ENCODE data around the gene ZNF775. TPM values are rescaled to one million over a fixed set of nuclear protein-coding genes. Genes with fewer than 3 reads are reported as not detected.

The ZNF775 gene
- polyA plus RNA-seq, 4 donors, result 4.6 to 11.7 (median 8.7) TPM

DNA sequence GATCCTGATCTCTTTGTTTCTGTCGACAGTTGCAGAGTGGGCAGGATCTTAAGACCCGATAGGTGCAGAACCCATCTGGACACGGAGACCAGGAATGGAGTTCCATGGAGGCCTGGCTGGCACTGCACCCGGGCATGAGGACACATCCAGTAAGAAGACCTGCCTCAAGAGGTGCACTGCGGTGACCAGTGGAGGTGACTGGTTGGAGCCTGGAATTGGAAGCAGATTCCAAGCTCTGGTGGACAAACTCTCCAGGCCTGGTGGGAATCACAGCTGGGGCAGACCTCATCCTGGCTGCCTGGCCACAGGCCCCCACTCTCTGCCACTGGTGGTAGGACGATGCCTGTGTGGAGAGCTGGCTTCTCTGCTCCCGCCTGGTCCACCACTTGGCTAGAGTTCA, 31.0 kb downstream of the ZNF775 start:
- no peak for DNase-seq (ENCODE audit: low read depth in 4 of 4, low spot score in 2 of 4)

DNA sequence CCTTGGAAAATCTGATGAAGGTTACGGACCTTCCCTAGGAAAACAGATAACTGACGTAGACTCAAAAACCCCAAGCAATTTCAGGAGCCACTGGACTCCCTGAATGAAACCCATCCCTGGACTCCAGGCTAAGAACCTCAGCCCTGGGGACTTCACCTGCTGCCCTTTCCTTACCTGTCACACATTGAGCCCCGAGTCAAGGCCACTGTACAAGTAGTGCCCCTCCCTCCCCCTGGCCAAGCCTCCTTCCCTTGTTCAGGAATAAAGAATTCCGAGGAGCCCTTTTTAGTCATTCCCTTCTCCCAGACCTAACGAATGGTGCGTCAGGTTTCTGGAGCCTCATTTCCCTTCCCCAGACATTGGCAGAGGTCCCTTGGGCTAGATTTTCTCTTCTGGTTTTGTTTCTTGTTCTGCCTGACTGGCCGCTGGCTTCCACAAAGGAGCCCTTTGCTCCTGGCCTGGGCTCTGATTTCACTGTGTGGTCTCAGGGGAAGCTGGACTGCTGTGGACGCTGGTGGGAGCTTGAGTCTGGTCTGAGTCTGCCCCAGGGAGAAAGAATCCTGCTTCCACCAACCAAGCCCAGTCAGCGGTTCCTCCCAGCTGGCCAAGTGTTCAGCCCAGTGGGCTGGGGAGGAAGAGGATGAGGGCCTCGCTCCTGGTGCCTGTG, 31.7 kb downstream of the ZNF775 start:
- DNase-seq (ENCODE audit: low read depth in 4 of 4, low spot score in 2 of 4), result peak in 1 of 4 donors; percentile 34

DNA sequence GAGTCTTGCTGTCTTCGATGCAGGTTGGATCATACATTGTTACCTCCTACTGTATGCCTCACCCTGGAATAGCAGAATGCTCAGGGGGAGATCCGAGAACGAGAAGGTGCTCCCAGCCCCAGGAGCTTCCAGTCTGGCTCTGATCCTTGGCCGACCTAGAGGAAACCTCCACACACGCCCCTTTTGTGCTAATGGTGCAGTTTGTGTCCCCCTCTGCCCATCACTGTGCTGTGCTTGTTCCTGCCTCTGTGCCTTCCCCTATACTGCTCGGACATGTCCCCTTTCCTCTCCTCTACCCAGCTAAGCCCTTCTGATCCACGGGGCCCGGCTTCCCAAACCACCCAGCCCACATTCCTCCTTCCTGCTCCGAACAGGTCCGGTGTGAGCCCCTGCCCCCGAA, 32.5 kb downstream of the ZNF775 start:
- DNase-seq (ENCODE audit: low read depth in 4 of 4, low spot score in 2 of 4), result no peak

DNA sequence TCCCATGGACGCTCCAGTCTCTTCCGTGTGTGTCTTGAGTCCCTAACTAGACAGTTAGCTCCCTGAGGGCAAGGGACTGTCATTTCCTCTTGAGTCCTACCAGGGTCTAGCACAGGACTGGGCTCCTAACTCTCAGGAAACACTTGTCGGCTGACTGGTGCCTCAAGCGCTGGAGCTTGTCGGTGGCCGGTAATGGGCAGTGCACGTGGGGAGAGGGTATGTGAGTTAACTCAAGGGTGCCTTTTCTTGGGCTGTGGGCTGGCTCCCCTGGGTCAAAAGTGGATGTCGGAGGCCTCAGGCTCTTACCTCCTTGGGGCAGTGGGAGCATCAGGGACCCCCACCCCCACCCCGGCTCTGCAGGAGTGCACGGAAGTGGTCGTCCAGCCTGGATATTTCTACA, 32.9 kb downstream of the ZNF775 start:
- DNase-seq (ENCODE audit: low read depth in 4 of 4, low spot score in 2 of 4), result no peak

DNA sequence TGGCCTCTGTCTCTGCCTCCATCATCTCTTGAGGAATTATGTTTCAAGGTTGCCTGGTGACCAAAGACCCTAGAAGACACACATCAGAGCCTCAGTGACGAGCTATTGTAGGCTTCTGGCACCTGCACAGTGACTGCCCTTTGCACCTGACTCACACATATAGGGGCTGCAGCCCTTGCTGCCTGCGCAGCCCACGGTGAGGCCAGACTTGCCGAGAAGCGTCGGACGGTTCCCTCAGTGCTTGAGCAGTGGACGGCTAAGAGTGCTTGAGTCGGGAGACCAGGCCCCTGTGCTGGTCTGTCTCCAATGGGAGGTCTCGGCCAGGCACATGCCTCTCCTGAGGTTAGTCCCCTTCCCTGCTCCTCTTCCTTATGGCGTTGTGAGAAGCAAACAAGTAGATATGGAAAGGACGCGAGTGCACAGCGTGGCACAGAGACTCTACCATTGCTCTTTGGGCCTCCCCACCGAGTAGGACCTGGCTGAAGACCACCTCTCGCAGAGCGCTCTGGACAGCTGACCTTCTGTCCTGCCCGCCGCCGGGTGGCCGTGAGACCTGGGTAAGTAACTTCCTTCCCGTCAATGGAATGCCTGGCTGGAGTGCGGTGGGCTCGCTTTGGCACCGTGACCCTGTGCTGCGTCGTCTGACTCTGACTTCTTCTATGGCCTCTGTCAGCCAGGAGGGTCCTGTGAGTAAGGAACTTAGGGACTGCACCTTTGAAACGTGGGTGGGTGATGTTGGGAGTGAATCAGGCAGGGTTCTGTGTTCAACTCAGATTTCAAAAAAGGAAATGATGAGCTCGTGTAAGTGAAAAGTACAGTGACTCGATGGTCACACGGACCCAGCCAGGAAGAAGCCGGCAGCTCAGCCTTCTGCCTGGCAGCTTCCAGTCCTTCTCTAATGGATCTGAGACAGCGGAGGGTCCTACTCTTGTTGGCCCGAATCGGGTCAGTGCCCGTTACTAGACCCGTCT, 33.7 kb downstream of the ZNF775 start:
- no peak for DNase-seq (ENCODE audit: low read depth in 4 of 4, low spot score in 2 of 4)

DNA sequence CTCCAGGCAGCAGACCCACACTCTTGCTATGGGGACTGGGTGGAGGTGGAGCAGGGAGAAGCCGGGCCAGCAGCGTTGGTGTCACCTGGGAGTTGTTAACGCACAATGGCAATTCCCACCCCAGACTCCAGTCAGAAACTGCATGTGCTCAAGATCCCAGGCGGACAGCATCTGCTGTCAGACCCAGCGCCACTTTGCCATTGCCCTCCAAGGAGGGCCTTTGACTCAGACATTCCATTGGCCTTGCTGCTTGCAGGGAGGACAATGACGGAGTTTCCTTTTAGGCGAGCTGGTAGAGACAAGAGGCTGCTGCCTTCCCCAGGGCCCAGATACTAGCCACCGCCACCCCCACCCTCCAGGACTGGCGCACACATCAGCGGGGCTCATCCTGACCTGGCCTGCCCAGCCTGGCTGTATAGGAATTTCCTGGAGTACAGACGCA, 34.5 kb downstream of the ZNF775 start:
- DNase-seq (ENCODE audit: low read depth in 4 of 4, low spot score in 2 of 4), result no peak

DNA sequence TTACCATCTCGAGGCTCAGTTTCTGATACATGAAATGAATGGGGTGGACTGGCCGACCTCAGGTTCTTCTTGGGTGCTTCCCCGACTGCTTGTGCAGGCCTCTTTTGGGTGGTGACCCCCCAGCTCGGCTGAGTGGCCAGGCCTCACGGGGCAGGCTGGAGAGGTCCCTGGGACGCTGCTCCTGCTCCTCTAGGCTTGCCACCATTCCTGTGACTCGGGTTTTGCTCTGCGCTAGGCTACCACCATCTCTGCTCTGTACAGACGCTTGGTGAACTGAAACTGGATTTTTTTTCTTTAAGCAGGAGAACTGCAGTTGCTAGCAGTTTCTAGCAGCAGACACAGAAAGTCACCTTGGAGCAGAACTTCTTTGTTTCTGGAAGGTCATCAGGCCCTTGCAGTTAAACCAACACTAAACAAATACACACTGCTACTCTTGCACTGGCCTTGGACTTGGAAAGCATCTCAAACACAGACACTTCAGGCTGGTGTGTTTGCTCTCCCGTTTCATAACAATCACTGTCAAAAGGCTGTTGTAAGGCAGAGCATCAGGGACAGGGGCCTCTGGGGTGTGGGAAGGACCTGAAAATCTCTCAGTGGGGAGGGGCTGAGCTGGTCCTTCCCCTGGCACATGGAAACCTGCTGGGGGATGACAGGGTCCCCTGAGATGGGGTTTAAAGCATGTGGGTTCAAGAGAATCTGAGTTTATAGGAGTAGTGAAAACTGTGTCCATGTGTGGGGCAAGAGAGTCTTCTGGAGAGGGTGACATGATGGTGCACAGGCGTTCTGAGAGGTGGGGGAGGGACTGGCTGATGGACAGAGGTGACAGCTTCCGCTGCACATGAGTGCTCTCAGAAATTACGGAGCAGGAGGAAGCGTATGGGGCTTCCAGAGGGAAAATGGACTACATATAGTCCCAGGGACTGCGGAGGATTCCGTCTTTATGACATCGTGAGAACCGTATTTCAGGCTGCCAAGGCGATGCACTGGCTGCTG, 36.3 kb downstream of the ZNF775 start:
- no peak for DNase-seq (ENCODE audit: low read depth in 4 of 4, low spot score in 2 of 4)

DNA sequence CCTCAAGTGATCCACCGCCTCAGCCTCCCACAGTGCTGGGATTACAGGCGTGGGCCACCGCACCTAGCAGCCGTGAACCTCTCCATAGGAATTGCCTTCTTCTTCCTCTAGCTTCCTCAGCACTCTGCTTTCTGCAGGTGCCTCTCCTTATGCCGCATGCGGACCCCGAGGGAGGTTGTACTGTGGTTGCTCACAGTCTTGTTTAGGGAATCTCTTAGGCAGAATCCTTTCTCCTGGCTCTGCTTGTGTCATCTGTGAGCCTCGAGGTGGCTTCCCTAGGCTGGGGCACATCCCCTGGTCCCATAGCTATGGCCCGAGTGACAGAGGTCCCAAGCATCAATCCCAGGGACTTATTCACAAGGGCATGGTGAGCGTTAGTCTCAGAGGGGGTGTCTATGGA, 38.1 kb downstream of the ZNF775 start:
- no peak for DNase-seq (ENCODE audit: low read depth in 4 of 4, low spot score in 2 of 4)

DNA sequence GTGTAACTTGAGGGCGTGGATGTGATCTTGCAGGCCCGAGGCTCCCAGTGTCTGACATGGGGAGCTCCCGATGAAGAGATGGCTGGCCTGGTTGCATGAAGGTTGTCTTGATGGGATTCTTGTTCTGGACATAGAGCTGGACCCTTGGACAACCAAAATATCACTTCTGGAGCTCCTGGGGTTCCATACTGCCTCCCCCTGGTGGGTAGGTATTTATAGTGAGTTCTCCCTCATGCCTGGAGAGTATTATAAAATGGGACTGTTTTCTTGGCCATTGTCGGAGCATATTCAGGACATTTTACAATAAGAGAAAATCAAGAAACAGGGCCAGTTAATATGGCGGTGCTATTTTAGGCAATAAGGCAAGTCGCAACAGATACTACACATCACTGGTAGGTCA, 38.7 kb downstream of the ZNF775 start:
- DNase-seq (ENCODE audit: low read depth in 4 of 4, low spot score in 2 of 4), result no peak

DNA sequence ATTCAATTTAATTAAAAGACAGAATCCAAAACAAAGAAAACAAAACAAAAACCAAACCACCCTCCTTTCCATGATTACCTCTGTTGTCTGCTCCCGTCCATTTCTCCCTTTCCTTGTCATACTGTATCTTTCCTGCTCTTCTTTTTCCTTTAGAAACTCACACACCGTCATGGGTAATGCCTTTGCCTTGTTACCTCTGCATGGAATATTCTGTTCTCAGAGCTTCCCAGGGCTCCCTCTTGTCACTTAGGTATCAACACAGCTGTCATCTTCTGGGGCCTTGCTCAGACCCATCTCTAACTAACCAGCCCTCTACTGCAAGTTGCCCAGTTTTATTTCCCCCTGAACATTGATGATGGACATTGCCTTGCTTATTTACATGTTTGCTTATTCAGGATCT, 41.1 kb downstream of the ZNF775 start:
- no peak for DNase-seq (ENCODE audit: low read depth in 4 of 4, low spot score in 2 of 4)

DNA sequence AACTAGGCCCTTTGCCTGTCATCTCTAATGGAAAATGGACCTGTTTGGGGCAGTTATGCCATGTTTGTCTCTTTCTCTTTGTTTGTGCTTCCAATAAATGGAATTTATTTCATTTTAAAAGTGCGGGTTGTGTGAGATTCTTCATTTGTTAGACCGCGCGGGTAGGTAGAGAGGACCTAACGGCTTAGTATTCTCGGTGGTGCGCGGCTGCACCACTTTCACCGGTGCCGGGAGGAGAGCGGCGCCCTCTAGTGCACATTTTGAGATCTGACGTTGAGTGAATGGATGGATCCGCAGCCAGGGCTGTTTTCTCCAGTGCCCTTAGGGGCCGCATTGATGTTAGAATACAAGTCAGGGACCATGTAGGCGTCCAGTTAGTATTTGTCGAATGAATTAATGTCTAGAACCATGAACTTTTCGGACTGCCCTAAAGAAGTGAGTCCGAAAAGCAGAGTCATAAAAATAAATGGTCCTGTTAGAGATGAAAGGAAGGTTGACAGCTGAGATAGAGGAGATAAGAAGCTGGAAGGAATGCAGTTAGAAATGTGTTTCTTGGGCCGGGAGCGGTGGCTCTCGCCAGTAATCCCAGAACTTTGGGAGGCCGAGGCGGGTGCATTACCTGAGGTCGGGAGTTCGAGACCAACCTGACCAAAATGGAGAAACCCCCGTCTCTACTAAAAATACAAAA, 42.0 kb downstream of the ZNF775 start:
- peak in 2 of 4 donors; percentile 77 to 83 for DNase-seq (ENCODE audit: low read depth in 4 of 4, low spot score in 2 of 4)

DNA sequence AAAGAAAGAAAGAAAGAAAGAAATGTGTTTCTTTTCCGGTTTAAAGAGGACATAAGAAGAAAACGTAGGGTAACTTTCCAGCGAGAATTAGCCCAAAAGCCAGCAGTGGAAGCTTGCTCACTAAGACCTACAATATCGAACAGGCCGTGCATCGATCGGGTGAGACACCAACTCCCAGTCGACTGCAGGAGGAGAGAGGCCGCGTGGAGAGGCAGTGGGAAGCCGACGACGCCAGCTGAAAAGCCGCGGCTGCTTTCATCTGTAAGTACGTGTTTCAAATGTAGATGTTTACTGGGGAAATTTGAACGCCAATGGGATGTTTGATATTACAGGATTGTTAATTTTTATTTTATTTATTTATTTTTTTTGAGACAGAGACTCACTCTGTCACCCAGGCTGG, 42.7 kb downstream of the ZNF775 start:
- DNase-seq (ENCODE audit: low read depth in 4 of 4, low spot score in 2 of 4), result no peak

DNA sequence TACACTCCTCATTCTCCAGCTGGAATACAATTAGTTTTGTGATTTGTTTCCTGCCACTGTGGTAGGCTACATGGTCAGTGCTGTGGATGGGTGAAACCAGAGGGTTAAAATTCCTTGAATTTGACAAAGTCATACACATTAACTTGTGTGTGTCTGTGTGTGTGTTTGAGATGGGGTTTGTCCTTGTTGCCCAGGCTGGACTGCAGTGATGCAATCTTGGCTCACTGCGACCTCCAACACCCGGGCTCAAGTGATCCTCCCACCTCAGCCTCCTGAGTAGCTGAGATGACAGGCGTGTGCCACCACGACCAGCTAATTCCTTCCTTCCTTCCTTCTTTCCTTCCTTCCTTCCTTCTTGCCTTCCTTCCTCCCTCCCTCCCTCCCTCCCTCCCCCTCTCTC, 46.5 kb downstream of the ZNF775 start:
- no peak for DNase-seq (ENCODE audit: low read depth in 4 of 4, low spot score in 2 of 4)

DNA sequence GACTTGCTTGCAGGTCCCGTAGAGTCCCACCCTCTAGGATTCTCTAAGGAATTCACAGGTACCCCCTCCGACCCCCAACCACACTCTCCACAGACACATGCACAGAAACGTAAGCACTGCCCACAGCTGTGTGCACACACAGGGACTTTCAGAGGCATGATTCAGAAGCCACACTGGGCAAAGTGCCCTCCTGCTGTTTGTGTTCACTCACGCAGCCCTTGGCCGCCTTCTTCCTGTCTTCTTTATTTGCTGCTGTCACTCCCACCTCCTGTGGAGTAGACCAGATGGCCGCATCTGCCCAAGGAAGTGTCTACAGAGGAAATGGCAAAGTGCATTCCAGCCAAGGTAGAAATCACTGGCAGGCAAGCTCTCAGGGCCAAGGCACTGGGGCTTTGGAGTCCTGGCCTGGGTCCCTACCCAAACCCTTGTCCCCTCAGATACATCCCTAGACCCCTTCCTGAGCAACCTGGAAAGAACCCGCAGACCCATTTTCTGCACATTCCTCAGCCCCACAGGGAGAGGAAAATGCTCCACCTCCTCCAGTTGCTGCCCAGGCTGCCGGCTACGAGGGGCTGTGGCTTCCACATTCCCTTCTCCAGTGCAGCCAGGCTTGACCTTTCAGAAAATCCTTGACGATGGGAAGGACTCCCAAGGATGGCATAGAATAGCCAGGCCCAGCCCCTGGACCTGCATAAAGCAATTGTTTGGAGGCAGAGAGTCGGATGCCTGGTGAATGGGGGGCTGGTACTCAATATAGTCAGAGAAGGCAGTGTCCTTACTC, 49.7 kb downstream of the ZNF775 start:
- DNase-seq (ENCODE audit: low read depth in 4 of 4, low spot score in 2 of 4), result no peak

DNA sequence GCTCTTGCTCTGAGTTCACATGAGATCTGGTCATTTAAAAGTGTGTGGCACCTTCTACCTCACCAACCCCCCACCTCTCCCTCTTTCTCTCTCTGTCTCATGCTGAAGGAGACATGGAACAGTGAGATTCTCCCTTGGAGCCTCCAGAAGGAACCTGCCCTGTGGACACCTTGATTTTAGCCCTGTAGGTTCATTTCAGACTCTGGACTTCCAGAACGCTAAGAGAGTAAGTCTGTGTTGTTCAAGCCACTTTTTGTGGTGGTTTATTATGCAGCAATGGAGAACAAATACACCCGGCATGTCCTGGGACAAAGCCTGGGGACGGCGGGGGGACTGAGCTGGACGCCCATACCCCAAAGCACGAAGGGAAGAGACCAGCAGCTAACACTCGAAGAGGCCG, 50.6 kb downstream of the ZNF775 start:
- no peak for DNase-seq (ENCODE audit: low read depth in 4 of 4, low spot score in 2 of 4)

DNA sequence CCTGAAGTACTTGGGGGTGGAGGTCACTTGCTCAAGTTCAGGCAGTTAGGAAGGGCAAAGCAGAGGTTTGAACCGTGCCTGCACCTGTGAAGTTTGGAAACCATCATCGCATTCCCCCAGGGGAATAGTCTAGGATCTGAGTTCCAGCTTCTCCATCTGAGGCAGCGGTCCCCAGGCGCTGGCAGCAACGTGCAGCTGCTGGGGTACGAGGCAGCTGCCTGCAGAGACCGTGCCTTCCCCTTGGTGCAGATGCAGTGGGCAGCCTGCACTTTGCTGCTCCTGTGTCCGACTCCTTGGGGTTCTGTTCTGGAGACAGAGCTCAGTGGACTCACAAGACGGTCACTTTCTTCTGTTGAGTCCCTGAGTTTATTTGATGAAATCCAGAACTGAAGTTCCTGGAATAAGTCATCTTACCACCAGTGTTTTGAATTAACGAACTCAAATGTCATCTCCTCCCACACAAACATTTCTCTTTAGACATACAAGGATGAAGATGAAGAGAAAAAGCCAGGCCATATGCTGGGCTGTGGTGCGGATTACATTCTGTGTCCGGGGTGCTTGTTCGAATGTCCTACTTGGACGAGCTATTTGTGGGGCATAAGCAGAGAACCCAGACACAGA, 51.4 kb downstream of the ZNF775 start:
- DNase-seq (ENCODE audit: low read depth in 4 of 4, low spot score in 2 of 4), result no peak

DNA sequence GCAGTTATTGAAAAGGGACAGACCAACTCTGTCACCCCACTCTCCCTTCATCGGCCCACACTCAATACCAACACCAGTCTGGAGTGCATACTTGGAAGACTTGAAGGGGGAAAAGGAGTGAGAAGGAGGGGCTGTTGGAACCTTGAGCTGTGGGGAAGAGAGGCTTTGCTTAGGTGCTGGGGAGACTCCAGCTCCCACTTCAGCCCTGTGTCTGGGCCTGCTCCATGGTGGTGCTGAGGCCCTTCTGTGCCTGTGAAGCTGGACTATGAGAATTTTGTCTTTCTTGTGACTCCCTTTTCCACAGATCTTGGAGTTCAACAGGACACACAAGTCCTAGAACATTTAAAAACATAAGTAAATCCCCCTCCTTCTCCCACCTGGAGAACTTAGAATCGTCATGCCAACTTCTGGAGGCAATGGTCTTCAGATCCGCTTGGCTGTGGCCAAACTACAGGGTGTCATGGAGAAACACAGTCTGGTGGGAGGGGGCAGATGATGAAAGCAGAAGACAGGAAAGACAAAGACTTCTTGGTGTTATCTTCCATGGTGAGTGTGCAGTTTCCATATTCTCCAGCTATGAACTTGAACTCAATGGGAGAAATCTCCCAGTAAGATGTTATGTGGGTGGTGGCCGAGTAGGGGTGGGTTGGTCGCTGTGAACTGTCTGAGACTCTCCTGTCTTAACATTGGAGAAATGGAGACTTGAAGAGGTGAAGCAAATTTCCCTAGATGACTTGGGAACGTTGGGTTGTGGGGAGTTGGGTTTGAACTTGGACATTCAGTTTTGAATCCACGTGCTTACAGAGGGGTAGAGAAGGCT, 52.9 kb downstream of the ZNF775 start:
- no peak for DNase-seq (ENCODE audit: low read depth in 4 of 4, low spot score in 2 of 4)

Measured in left renal cortex interstitium (tissue), 4 donors.